OCI-LY3 (cell line): Measurements from ENCODE around the gene GLYATL3.

Experiments
- H2AFZ ChIP-seq: fragments of 200-600, 300-600 bp; shearing (Covaris generic); 2 replicates; pipeline ENCODE4 v1.6.0; 2014; ENCODE audit warnings: antibody characterized with exemption, low read depth, low read length
- H3K27ac ChIP-seq: fragments of 200-600, 300-600 bp; sonication (generic); 2 replicates; pipeline ENCODE4 v1.5.1; 2014; ENCODE audit warnings: mild to moderate bottlenecking, low read length, moderate library complexity, mixed read lengths
- H3K27me3 ChIP-seq: fragments of 200-600, 300-600 bp; sonication (generic); 2 replicates; pipeline ENCODE4 v1.6.1; 2014; ENCODE audit warnings: low read depth, low read length, mixed read lengths
- H3K36me3 ChIP-seq: fragments of 200-600, 300-600 bp; sonication (generic); replicated peaks from 2 replicates; pipeline ENCODE3; 2014; ENCODE audit warnings: low read depth, low read length, mixed read lengths
- H3K4me1 ChIP-seq: fragments of 300-600, 200-600 bp; sonication (generic); 2 replicates; pipeline ENCODE4 v1.6.1; 2014; ENCODE audit warnings: low read length, mixed read lengths
- H3K4me2 ChIP-seq: fragments of 200-600, 300-600 bp; sonication (generic); 2 replicates; pipeline ENCODE4 v1.6.1; 2014; ENCODE audit warnings: low read length, mixed read lengths
- H3K4me3 ChIP-seq: fragments of 300-600, 200-600 bp; sonication (generic); 2 replicates; pipeline ENCODE4 v1.5.1; 2014; ENCODE audit warnings: antibody characterized with exemption, mild to moderate bottlenecking, low read length, moderate library complexity
- H3K79me2 ChIP-seq: fragments of 300-600, 200-600 bp; shearing (Covaris generic); 2 replicates; pipeline ENCODE4 v1.6.1; 2014; ENCODE audit warnings: mild to moderate bottlenecking, low read length, mixed read lengths
- H3K9ac ChIP-seq: fragments of 300-600, 200-600 bp; shearing (Covaris generic); 2 replicates; pipeline ENCODE4 v1.6.0; 2014; ENCODE audit warnings: mild to moderate bottlenecking, low read length, moderate library complexity
- H3K9me3 ChIP-seq: fragments of 200-600, 300-600 bp; shearing (Covaris generic); 2 replicates; pipeline ENCODE4 v1.6.1; 2014; ENCODE audit warnings: low read length, mixed read lengths; ENCODE audit not compliant: insufficient read depth
- H4K20me1 ChIP-seq: fragments of 200-600, 300-600 bp; sonication (generic); 2 replicates; pipeline ENCODE4 v1.6.1; 2016; ENCODE audit warnings: low read length, mixed read lengths; ENCODE audit not compliant: insufficient read depth
- EZH2phosphoT487 ChIP-seq: fragments of 200-600 bp; shearing (Covaris generic); IDR thresholded peaks from 2 replicates; pipeline ENCODE4 v1.6.1; 2018; ENCODE audit warnings: antibody characterized with exemption, mixed run types, low read depth
- TF ChIP-seq, protein P1 (sequence below): fragments of 200-600, 300-600 bp; sonication (generic); IDR thresholded peaks from 2 replicates; pipeline ENCODE4 v1.5.1; 2014; ENCODE audit warnings: antibody characterized with exemption, low read length, low read depth

GLYATL3 gene

DNA sequence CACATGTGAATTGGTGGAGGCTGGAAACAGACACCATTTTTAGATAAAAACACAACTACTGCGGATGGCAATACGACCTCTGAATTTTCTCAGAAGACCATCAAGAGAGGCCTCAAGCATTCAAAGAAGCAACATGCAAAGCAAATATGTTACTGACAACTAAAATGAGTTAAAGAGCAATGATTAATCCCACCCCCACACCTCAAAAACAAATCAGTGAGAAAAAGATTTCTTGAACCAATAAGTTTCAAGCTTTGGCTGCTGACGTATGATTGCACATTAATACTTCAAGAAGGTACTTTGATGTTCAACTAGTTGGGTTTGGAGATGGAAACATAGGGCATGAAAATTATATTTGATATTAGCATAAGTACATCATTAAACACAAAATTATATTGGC lies 37.7 kb upstream of the GLYATL3 start:
- Histone ChIP-seq H3K36me3 (peaks cover 16% of the 10 kb centered on the region), H3K79me2 (peaks cover 52% of the 10 kb centered on the region), H3K4me1 (peaks cover 29% of the 10 kb centered on the region), H3K4me2 (peak overlapping the region; percentile 90), H3K27ac (no peak overlapping the region), H3K4me3 (peak overlapping the region; percentile 97), H4K20me1 (0 out of 2 replicates have a peak, but pooled peaks cover 3% of the 10 kb centered on the region), H3K9me3 (no peaks in the 10 kb centered on the region), H3K9ac (peak overlapping the region; percentile 76), H3K27me3 (no peaks in the 10 kb centered on the region), H2AFZ (peak overlapping the region; percentile 60; the same call in 1 of the 2 replicates)
- TF ChIP-seq, protein P1, sequence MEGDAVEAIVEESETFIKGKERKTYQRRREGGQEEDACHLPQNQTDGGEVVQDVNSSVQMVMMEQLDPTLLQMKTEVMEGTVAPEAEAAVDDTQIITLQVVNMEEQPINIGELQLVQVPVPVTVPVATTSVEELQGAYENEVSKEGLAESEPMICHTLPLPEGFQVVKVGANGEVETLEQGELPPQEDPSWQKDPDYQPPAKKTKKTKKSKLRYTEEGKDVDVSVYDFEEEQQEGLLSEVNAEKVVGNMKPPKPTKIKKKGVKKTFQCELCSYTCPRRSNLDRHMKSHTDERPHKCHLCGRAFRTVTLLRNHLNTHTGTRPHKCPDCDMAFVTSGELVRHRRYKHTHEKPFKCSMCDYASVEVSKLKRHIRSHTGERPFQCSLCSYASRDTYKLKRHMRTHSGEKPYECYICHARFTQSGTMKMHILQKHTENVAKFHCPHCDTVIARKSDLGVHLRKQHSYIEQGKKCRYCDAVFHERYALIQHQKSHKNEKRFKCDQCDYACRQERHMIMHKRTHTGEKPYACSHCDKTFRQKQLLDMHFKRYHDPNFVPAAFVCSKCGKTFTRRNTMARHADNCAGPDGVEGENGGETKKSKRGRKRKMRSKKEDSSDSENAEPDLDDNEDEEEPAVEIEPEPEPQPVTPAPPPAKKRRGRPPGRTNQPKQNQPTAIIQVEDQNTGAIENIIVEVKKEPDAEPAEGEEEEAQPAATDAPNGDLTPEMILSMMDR = no peak
- no peak for TF ChIP-seq EZH2phosphoT487

DNA sequence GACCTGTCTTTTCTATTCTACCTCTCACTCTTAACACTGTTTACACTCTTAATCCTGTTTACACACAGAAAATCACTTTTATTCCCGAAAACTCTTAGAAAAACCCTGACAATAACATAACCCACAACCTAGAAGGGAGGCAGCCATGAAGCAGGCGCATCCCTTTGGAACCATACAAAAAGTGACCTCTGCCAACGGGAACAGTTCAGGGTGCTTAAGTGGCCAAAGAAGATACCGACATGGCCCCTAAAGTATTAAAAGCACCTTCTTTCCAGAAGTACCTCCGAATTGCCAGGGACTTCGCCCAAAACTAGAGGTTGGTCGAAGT lies 37.2 kb upstream of the GLYATL3 start:
- Histone ChIP-seq H3K9ac (peak overlapping the region; percentile 76), H3K4me1 (peaks cover 29% of the 10 kb centered on the region), H3K27ac (no peak overlapping the region), H3K79me2 (peaks cover 57% of the 10 kb centered on the region), H3K9me3 (no peaks in the 10 kb centered on the region), H3K4me2 (peak overlapping the region; percentile 90), H3K4me3 (peak overlapping the region; percentile 97), H4K20me1 (0 out of 2 replicates have a peak, but pooled peaks cover 3% of the 10 kb centered on the region), H3K36me3 (peaks cover 14% of the 10 kb centered on the region), H3K27me3 (no peaks in the 10 kb centered on the region), H2AFZ (peak overlapping the region; percentile 60)
- no peak for TF ChIP-seq EZH2phosphoT487
- TF ChIP-seq, protein P1 = no peak

DNA sequence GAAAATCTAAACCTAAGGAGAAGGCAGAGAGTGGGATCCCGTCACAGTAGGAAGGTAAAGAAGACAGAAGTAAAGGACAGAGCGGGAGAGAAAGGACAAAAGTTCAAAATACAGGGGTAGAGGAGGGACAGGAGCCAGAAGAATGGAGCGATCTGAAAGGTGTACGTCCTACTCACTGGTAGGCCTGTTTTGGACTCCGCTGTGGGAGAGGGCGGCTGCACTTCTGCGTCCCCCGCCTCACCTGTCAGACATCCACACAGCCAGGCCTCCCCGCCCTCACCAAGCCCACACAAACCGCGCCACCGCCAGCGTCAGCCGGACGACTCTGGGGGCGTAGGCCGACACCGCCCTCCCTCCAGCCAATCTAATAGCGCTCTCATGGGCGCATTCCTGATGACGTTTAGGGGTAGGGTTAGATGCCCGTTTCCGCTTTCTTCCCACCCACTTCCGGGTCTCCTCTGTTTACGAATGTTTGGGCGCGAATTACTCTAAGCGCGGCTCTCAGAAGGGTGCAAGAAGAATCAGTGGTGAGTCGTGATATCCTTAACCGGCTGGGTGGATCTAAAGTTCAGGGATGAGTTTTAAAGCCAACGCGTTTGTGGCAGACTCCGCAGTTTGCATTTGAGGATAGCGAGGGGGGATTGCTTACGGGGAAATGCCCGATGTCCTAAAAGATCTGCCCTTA lies 36.7 kb upstream of the GLYATL3 start, which contains the start of the genes CENPQ and MMUT:
TSS of gene CENPQ (plus strand) at position 444 of the 685 bp plus-strand sequence. CDS start 6,807 bp downstream, outside the sequence.
TSS of gene MMUT (minus strand) at position 327 of the 685 bp plus-strand sequence. CDS start 3,787 bp downstream, outside the sequence.
- H4K20me1 ChIP-seq = 0 out of 2 replicates have a peak, but pooled peaks cover 3% of the 10 kb centered on the region
- H3K4me3 ChIP-seq = peak within 1 kb of the TSS; percentile 97
- H3K36me3 ChIP-seq = peaks cover 12% of the 10 kb centered on the region
- H3K27ac ChIP-seq = peak within 1 kb of the TSS; percentile 51
- H3K9me3 ChIP-seq = no peaks in the 10 kb centered on the region
- peaks cover 62% of the 10 kb centered on the region for H3K79me2 ChIP-seq
- peak within 1 kb of the TSS; percentile 92 for H2AFZ ChIP-seq
- no peaks in the 10 kb centered on the region for H3K27me3 ChIP-seq
- TF ChIP-seq EZH2phosphoT487 = no peak
- TF ChIP-seq, protein P1 = no peak
- H3K4me1 ChIP-seq = peaks cover 34% of the 10 kb centered on the region
- H3K4me2 ChIP-seq = peak within 1 kb of the TSS; percentile 90
- peak within 1 kb of the TSS; percentile 82 for H3K9ac ChIP-seq

DNA sequence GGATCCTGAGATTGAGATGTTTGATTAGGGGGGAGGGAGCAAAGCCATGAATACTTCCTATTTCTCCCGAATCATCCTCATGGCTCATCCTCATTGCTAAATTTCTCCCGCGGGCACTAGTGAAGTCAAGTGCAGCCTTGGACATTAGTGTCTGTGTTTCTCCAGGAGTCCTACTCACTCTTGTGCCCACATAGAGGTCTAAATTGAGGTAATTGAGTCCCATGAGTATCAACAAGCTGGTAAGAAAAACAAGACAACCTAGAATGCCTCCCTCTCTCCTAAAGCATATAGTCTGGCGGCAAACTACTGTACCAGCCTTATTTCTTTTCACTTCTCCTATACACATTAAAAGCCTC lies 36.1 kb upstream of the GLYATL3 start:
- H3K27me3 ChIP-seq = no peaks in the 10 kb centered on the region
- H3K4me3 ChIP-seq = peak overlapping the region; percentile 97
- H3K4me1 ChIP-seq = peaks cover 34% of the 10 kb centered on the region
- peak overlapping the region; percentile 82 for H3K9ac ChIP-seq
- H3K36me3 ChIP-seq = peaks cover 12% of the 10 kb centered on the region
- no peaks in the 10 kb centered on the region for H3K9me3 ChIP-seq
- peak overlapping the region; percentile 51 for H3K27ac ChIP-seq
- H3K4me2 ChIP-seq = peak overlapping the region; percentile 83
- H2AFZ ChIP-seq = peak overlapping the region; percentile 92
- peaks cover 3% of the 10 kb centered on the region; the same call in 1 of the 2 replicates for H4K20me1 ChIP-seq
- TF ChIP-seq, protein P1 = no peak
- no peak for TF ChIP-seq EZH2phosphoT487
- H3K79me2 ChIP-seq = peaks cover 67% of the 10 kb centered on the region
